Measurements from ENCODE around the gene PSTPIP2.

DNA sequence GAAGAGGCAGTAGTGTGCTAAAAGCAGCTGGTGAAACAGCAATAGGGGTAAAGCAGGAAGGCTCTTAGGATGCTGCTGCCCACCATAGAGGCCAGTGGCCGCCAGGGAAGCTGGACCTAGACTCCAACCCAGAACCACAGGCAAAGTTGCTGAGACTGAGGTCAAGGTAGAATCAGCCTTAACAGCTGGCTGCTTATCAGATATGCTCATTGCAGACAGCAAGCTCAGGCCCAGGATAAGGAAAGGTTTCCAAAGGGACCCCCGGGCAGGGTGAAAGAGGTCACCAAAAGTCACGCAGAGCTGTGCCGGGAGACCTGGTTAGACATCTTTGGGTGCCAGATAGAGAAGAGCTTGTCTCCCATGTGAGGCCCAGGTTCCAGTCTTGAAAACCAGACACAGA is 62.0 kb downstream of the PSTPIP2 start:
- TF ChIP-seq, protein P1, sequence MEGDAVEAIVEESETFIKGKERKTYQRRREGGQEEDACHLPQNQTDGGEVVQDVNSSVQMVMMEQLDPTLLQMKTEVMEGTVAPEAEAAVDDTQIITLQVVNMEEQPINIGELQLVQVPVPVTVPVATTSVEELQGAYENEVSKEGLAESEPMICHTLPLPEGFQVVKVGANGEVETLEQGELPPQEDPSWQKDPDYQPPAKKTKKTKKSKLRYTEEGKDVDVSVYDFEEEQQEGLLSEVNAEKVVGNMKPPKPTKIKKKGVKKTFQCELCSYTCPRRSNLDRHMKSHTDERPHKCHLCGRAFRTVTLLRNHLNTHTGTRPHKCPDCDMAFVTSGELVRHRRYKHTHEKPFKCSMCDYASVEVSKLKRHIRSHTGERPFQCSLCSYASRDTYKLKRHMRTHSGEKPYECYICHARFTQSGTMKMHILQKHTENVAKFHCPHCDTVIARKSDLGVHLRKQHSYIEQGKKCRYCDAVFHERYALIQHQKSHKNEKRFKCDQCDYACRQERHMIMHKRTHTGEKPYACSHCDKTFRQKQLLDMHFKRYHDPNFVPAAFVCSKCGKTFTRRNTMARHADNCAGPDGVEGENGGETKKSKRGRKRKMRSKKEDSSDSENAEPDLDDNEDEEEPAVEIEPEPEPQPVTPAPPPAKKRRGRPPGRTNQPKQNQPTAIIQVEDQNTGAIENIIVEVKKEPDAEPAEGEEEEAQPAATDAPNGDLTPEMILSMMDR (IDR thresholded peaks at IDR 0.05 in 8 of 11, conservative IDR thresholded peaks at IDR 0.05 in 3 of 11), result no peak
- TF ChIP-seq POLR2AphosphoS5 (IDR thresholded peaks at IDR 0.05), result peak in 1 of 3 donors; percentile 8

Data from spleen (tissue), 7 donors.